ENCODE results near the gene DNAJC9.

GRCh38 chr10:73238990-73239566, 8.0 kb downstream of the DNAJC9 start:
- TF ChIP-seq REST (tag by site-specific recombination; IDR thresholded peaks at IDR 0.05) (no peak), ZNF488 (tag by site-specific recombination; IDR thresholded peaks at IDR 0.05) (no peak), CTCF (tag by site-specific recombination; IDR thresholded peaks at IDR 0.05) (no peak), ZNF777 (tag by site-specific recombination; IDR thresholded peaks at IDR 0.05; ENCODE audit: borderline replicate concordance) (no peak), ZNF791 (tag by site-specific recombination; IDR thresholded peaks at IDR 0.05) (no peak), YY1 (tag by site-specific recombination; IDR thresholded peaks at IDR 0.05) (no peak), SP2 (tag by site-specific recombination; IDR thresholded peaks at IDR 0.05) (no peak), ZNF16 (tag by site-specific recombination; IDR thresholded peaks at IDR 0.05; ENCODE audit: low read depth) (no peak), ZNF776 (tag by site-specific recombination; IDR thresholded peaks at IDR 0.05; ENCODE audit: borderline replicate concordance) (no peak), ZNF280D (tag by site-specific recombination; IDR thresholded peaks at IDR 0.05) (no peak)
